ENCODE data around the gene EIF4G3. TPM values are rescaled to one million over a fixed set of nuclear protein-coding genes. Genes with fewer than 3 reads are reported as not detected.
"Not testable (repeated sequence)": the region's sequence is repeated elsewhere in the genome, so short reads cannot be mapped to it uniquely, and the experiment has no call there.

EIF4G3 gene, protein sequence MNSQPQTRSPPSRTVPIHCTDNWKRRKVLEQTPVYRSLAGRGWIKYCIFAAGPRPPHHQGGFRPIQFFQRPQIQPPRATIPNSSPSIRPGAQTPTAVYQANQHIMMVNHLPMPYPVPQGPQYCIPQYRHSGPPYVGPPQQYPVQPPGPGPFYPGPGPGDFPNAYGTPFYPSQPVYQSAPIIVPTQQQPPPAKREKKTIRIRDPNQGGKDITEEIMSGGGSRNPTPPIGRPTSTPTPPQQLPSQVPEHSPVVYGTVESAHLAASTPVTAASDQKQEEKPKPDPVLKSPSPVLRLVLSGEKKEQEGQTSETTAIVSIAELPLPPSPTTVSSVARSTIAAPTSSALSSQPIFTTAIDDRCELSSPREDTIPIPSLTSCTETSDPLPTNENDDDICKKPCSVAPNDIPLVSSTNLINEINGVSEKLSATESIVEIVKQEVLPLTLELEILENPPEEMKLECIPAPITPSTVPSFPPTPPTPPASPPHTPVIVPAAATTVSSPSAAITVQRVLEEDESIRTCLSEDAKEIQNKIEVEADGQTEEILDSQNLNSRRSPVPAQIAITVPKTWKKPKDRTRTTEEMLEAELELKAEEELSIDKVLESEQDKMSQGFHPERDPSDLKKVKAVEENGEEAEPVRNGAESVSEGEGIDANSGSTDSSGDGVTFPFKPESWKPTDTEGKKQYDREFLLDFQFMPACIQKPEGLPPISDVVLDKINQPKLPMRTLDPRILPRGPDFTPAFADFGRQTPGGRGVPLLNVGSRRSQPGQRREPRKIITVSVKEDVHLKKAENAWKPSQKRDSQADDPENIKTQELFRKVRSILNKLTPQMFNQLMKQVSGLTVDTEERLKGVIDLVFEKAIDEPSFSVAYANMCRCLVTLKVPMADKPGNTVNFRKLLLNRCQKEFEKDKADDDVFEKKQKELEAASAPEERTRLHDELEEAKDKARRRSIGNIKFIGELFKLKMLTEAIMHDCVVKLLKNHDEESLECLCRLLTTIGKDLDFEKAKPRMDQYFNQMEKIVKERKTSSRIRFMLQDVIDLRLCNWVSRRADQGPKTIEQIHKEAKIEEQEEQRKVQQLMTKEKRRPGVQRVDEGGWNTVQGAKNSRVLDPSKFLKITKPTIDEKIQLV (N-terminal part only)
- total RNA-seq (2014; rRNA removed; shearing (Covaris generic)) = 37.9 and 42.0 TPM in 2 replicates
- polyA plus RNA-seq (2014; cell fraction: nucleus; rRNA removed) = 32.1 and 33.7 TPM in 2 replicates

GRCh38 chr1:21176586-21177555 lies at the start of gene EIF4G3:
Gene EIF4G3 (minus strand): TSS chr1:21176897. CDS start chr1:21002742, 174,155 bp downstream.
- DNase-seq (ENCODE audit: extremely low read depth, low read depth) = peak; percentile 96

GRCh38 chr1:21225065-21225464 lies 48.4 kb upstream of the EIF4G3 start:
- no peak for DNase-seq (ENCODE audit: extremely low read depth, low read depth)

- no peak for DNase-seq (ENCODE audit: extremely low read depth, low read depth)
Measured at GRCh38 chr1:21220815-21221214, 44.1 kb upstream of the EIF4G3 start.

DNA sequence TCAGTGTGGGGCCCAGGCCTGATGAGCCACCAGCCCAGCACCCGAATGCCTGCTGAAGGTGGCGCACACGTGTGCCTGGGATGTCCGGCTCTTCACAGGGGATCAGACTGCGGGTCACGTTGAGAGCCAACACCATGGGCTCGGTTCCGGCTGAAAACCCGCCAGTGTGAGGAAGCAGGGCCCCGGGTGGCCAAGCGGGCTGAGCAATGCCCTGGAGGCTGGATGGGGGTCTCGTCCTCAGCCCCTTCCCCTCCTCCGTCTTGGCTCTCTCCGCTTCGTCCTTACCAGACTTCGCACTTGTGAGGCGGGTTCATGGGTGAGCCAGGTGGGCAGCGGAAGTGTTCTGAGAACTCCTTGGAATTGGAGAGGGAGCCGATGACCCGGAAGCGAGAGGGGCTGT lies 43.0 kb upstream of the EIF4G3 start:
- no peak for DNase-seq (ENCODE audit: extremely low read depth, low read depth)

DNA sequence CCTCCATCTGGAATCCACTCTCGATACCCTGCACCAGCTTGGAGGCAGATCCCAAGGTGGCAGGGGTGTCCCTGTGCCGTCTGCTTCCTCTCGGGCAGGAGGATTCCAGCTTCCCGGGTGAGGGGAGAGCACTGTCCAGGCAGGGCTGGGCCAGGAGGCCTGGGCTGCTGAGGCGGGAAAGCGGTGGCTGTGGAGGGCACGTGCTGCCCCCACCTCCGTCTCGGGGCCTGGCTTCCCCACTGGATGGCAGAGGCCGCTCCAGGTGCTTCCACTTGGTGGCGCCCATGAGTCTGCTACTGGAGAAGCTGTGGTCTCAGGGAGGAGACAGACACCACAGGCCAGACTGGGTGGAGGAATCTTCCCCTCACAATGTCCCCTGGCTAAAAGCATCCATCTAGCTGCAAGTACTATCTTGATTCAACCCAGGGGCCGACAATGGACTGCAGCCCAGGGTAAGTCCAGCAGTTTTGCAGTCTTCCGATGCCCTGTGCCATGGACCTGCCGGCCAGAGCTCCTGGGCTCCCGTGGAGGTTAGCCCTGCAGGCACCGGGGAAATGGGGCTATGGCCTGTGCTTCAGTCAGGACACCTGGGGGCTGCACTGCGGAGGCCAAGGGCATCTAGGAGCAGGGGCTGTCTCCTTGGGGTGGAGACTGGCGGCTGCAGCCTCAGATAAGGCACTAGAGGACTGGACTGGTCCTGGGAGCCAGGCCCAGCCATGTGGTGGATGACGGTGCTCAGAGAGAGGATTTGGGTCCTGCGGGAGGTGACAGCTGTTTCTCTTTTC lies 41.3 kb upstream of the EIF4G3 start:
- DNase-seq (ENCODE audit: extremely low read depth, low read depth) = peak; percentile 23

- peak; percentile 35 for DNase-seq (ENCODE audit: extremely low read depth, low read depth)
Measured at GRCh38 chr1:21216835-21217811, 40.4 kb upstream of the EIF4G3 start.

GRCh38 chr1:21212126-21212525 lies 35.4 kb upstream of the EIF4G3 start:
- no peak for DNase-seq (ENCODE audit: extremely low read depth, low read depth)

- not testable (repeated sequence) for DNase-seq (ENCODE audit: extremely low read depth, low read depth)
Measured at GRCh38 chr1:21208137-21208700, 31.5 kb upstream of the EIF4G3 start.

GRCh38 chr1:21206117-21206516 lies 29.4 kb upstream of the EIF4G3 start:
- DNase-seq (ENCODE audit: extremely low read depth, low read depth) = no peak

DNA sequence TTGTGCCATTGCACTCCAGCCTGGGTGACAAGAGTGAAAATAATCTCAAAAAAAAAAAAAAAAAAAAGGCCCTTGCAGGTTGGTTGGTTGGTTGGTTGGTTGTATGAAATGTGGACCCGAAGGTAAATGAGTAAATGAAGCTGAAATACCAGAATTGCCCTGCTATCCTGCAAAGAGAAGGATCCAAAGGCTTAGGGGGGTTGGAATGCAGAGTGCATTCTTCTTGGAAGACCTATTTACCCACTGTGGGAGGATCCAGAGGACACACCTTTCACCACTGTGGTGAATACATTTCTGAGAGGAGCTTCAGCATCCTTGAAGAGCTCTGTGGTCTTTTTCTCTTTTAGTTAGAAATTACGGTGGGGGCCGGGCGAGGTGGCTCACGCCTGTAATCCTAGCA lies 28.7 kb upstream of the EIF4G3 start:
- no peak for DNase-seq (ENCODE audit: extremely low read depth, low read depth)

DNA sequence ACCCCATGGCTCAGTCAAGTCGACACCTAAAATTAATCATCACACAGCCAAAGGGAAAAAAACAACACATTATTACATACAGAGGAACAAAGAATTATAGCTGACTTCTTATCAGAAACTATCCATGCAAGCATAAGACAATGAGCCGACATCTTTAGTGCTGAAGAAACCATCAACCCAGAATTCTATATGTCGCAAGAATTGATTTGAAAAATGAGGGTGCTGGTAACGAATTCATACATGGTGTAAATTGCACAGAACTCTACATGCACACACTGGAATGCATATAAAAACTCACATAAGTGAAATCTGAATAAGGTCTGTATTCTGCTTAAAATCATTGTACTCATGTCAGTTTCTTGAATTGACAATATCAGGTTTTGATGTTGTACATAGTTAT lies 25.0 kb upstream of the EIF4G3 start:
- no peak for DNase-seq (ENCODE audit: extremely low read depth, low read depth)

DNA sequence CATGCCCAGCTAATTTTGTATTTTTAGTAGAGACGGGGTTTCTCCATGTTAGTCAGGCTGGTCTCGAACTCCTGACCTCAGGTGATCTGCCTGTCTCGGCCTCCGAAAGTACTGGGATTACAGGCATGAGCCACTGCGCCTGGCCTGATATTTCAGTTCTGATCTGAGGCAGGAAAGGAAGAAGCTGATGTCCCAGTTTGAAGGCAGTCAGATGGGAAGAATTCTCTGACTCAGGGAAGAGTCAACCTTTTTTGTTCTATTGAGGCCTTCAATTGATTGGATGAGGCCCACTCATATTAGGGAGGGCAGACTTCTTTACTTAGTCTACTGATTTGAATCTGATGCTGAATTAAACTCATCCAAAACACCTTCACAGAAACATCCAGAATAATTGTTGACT lies 24.5 kb upstream of the EIF4G3 start:
- DNase-seq (ENCODE audit: extremely low read depth, low read depth) = not testable (repeated sequence)

DNA sequence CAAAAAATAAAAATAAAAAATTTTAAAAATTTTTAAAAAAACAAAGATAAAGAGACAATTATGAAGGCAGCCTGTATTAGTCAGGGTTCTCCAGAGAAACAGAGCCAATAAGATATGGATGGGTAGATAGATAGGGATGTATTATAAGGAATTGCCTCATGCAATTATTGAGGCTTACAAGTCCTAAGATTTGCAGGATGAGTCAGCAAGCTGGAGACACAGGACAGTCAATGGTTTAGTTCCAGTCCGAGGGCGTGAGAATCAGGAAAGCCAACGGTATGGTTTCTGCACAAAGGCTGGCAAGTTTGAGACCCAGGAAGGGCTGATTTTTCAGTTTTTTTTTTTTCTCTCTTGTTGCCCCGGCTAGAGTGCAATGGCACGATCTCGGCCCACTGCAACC lies 24.1 kb upstream of the EIF4G3 start:
- DNase-seq (ENCODE audit: extremely low read depth, low read depth) = no peak

DNA sequence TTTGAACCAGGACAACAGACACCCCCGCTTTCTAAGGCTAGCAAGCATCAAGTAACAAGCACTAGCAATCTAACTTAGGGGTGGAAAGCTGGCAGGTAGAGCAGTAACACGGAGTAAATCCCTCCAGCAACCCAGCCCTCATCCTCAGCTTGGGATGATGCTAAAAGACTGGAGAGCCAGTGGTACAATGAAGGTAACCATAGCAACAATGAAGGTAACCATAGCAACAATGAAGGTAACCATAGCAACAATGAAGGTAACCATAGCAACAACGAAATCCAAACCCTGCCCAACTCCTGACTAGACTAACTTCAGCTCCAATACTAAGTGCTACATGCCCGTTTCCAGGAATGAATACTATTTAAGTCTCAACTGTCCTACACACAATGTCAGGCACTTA lies 22.2 kb upstream of the EIF4G3 start:
- no peak for DNase-seq (ENCODE audit: extremely low read depth, low read depth)

GRCh38 chr1:21192871-21193270 lies 16.2 kb upstream of the EIF4G3 start:
- DNase-seq (ENCODE audit: extremely low read depth, low read depth) = no peak

DNA sequence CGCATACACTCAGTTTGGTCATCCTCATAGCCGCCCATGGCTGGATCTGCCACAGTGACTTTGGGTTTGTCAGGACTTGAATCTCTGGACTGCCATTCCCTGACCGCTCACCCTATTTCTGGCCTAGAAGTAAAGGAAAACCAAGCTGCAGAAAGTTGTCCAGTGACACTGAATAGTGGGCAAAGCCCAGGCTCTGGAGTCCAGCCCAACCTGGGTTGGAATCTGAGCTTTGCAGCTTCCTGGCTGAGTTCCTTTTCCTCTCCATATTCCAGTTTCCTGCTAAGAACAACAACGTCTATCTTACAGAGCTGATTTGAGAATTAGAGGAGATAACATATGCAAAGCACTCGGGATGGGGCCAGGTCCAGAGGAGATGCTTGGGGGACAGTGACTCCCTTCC lies 15.6 kb upstream of the EIF4G3 start:
- DNase-seq (ENCODE audit: extremely low read depth, low read depth) = no peak

DNA sequence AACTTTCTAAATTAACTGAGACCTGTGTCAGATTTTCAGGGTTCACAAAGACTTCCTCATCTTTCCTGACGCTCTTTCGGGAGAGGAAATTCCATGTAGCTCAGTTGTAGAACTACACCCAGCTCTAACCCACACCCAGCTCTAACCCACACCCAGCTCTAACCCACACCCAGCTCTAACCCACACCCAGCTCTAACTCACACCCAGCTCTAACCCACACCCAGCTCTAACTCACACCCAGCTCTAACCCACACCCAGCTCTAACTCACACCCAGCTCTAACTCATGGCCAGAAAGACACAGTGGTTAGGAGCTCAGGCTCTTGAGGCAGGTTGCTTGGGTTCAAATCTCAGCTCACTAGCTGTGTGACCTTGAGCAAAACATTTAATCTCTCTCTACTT lies 14.1 kb upstream of the EIF4G3 start:
- DNase-seq (ENCODE audit: extremely low read depth, low read depth) = not testable (repeated sequence)

Data from NCI-H460 (cell line).